Measurements from ENCODE around the gene ACOT8. TPM values are rescaled to one million over a fixed set of nuclear protein-coding genes. Genes with fewer than 3 reads are reported as not detected.
A peak's percentile ranks its signal among the peaks of the same experiment; 100 is the strongest.

The ACOT8 gene
- total RNA-seq, 1 experiment from 2014 or later: 36.2 TPM

GRCh38 chr20:45843506-45843905 is 13.7 kb downstream of the ACOT8 start:
- no peak for TF ChIP-seq CTCF (IDR thresholded peaks at IDR 0.05; ENCODE audit: insufficient read depth in 1 of 2, low read depth in 1 of 2, low read length in 1 of 2, severe bottlenecking in 1 of 2, unreplicated experiment in 1 of 2)
- H3K9me3 Mint-ChIP-seq (ENCODE audit: unreplicated experiment): no peaks in the 10 kb centered on the region
- H3K4me3 ChIP-seq (ENCODE audit: low read depth, low read length): no peak overlapping the region
- H3K4me3 Mint-ChIP-seq (ENCODE audit: unreplicated experiment): no peak overlapping the region
- H3K9me3 ChIP-seq: no peaks in the 10 kb centered on the region
- intact Hi-C loops (cut with micrococcal nuclease; ENCODE audit: unreplicated experiment): no loop called here
- H3K27ac Mint-ChIP-seq (ENCODE audit: unreplicated experiment): peak overlapping the region; percentile 46
- H3K36me3 ChIP-seq (ENCODE audit: control insufficient read depth, insufficient read depth, low read length): peaks cover 7% of the 10 kb centered on the region; the same call in 1 of the 2 replicates
- BruUV-seq (replicated peaks): no TSS peak
- no peak for DNase-seq
- ChIA-PET CTCF (no interaction called here), POLR2A (no interaction called here)
- no peaks in the 10 kb centered on the region for H3K4me1 Mint-ChIP-seq (ENCODE audit: low read depth, unreplicated experiment)
- H3K27me3 ChIP-seq (replicated peaks; ENCODE audit: control insufficient read depth, insufficient read depth, low read length): no peaks in the 10 kb centered on the region
- no peaks in the 10 kb centered on the region for H3K4me1 ChIP-seq
- H3K27me3 Mint-ChIP-seq (ENCODE audit: insufficient read depth, unreplicated experiment): no peaks in the 10 kb centered on the region
- peaks cover 44% of the 10 kb centered on the region for H3K36me3 Mint-ChIP-seq (ENCODE audit: insufficient read depth, unreplicated experiment)

GRCh38 chr20:45842169-45842812 is 14.9 kb downstream of the ACOT8 start:
- no peaks in the 10 kb centered on the region for H3K27me3 Mint-ChIP-seq (ENCODE audit: insufficient read depth, unreplicated experiment)
- intact Hi-C loops (cut with micrococcal nuclease; ENCODE audit: unreplicated experiment): no loop called here
- no peaks in the 10 kb centered on the region for H3K9me3 ChIP-seq

More at GRCh38 chr20:45842169-45842812, 14.9 kb downstream of the ACOT8 start:
- ChIA-PET POLR2A (interaction anchor here (0.6 kb wide), 1 partner anchor 76 kb away, joined by 4 read pairs; no protein-coding TSS in a partner anchor), CTCF (interaction anchor here (0.5 to 0.9 kb wide), 2 partner anchors 127 to 575 kb away, joined by 4 to 5 read pairs; no protein-coding TSS in a partner anchor)
- Histone ChIP-seq H3K27me3 (replicated peaks; ENCODE audit: control insufficient read depth, insufficient read depth, low read length) (no peaks in the 10 kb centered on the region), H3K4me1 (no peaks in the 10 kb centered on the region), H3K4me3 (ENCODE audit: low read depth, low read length) (no peak overlapping the region), H3K36me3 (ENCODE audit: control insufficient read depth, insufficient read depth, low read length) (peaks cover 7% of the 10 kb centered on the region; the same call in 1 of the 2 replicates)
- Mint-ChIP-seq H3K36me3 (ENCODE audit: insufficient read depth, unreplicated experiment) (peaks cover 44% of the 10 kb centered on the region), H3K9me3 (ENCODE audit: unreplicated experiment) (no peaks in the 10 kb centered on the region), H3K4me3 (ENCODE audit: unreplicated experiment) (no peak overlapping the region), H3K4me1 (ENCODE audit: low read depth, unreplicated experiment) (no peaks in the 10 kb centered on the region), H3K27ac (ENCODE audit: unreplicated experiment) (no peak overlapping the region)
- no TSS peak for BruUV-seq (replicated peaks)
- TF ChIP-seq CTCF (IDR thresholded peaks at IDR 0.05; ENCODE audit: insufficient read depth in 1 of 2, low read depth in 1 of 2, low read length in 1 of 2, severe bottlenecking in 1 of 2, unreplicated experiment in 1 of 2): no peak
- no peak for DNase-seq
